ENCODE data around the gene ZNF773.
"Not testable (repeated sequence)": the region's sequence is repeated elsewhere in the genome, so short reads cannot be mapped to it uniquely, and the experiment has no call there.

Gene ZNF773

GRCh38 chr19:57499680-57500395 lies at the start of gene ZNF773:
Gene ZNF773, plus strand, starts transcription at chr19:57499938. Its CDS starts 143 bp downstream, at chr19:57500081.
- DNase-seq = peak; percentile 97

GRCh38 chr19:57452307-57452706 lies 47.4 kb upstream of the ZNF773 start:
- no peak for DNase-seq

- peak; percentile 56 for DNase-seq
These were observed 33.9 kb upstream of the ZNF773 start for GRCh38 chr19:57465680-57466381.

- DNase-seq = no peak
These were observed 33.2 kb upstream of the ZNF773 start for GRCh38 chr19:57466489-57466888.

- DNase-seq = no peak
These were observed 26.1 kb upstream of the ZNF773 start for GRCh38 chr19:57473646-57474045.

- DNase-seq = peak; percentile 94
These were observed 22.3 kb upstream of the ZNF773 start, which contains the start of gene ZNF772 for GRCh38 chr19:57477191-57478008. Gene ZNF772, minus strand, starts transcription at chr19:57477566. Its CDS starts 257 bp downstream, at chr19:57477309.

GRCh38 chr19:57487477-57488298 lies 12.1 kb upstream of the ZNF773 start, which contains the start of gene ZNF419:
Gene ZNF419, plus strand, starts transcription at chr19:57487750. Its CDS starts 201 bp downstream, at chr19:57487951.
- DNase-seq = peak; percentile 95

GRCh38 chr19:57488299-57488644 lies 11.5 kb upstream of the ZNF773 start:
- not testable (repeated sequence) for DNase-seq

- DNase-seq = not testable (repeated sequence)
These were observed 432 bp upstream of the ZNF773 start for GRCh38 chr19:57499332-57499679.

GRCh38 chr19:57500400-57500799 lies 662 bp downstream of the ZNF773 start:
- not testable (repeated sequence) for DNase-seq

GRCh38 chr19:57506163-57506562 lies 6.4 kb downstream of the ZNF773 start:
- DNase-seq = no peak

- DNase-seq = no peak
These were observed 11.7 kb downstream of the ZNF773 start for GRCh38 chr19:57511484-57511883.

- DNase-seq = peak; percentile 11
These were observed 13.1 kb downstream of the ZNF773 start for GRCh38 chr19:57512845-57513244.

- no peak for DNase-seq
These were observed 15.5 kb downstream of the ZNF773 start for GRCh38 chr19:57515255-57515654.

GRCh38 chr19:57518021-57518420 lies 18.3 kb downstream of the ZNF773 start:
- DNase-seq = not testable (repeated sequence)

GRCh38 chr19:57527136-57527881 lies 27.6 kb downstream of the ZNF773 start, which contains the start of gene ZNF549:
Gene ZNF549, plus strand, starts transcription at chr19:57527356. Its CDS starts 218 bp downstream, at chr19:57527574.
- DNase-seq = peak; percentile 94

- DNase-seq = no peak
These were observed 38.3 kb downstream of the ZNF773 start for GRCh38 chr19:57537953-57538547.

- DNase-seq = no peak
These were observed 46.8 kb downstream of the ZNF773 start for GRCh38 chr19:57546513-57546912.

GRCh38 chr19:57552432-57552831 lies 52.7 kb downstream of the ZNF773 start:
- no peak for DNase-seq

- DNase-seq = no peak
These were observed 57.9 kb downstream of the ZNF773 start for GRCh38 chr19:57557659-57558058.

Measured in CD4-positive, alpha-beta T cell treated with Interleukin-17A for 1 hour (primary cell).